Hematopoietic multipotent progenitor cell treated with erythropoietin and hydrocortisone succinate and interleukin-3 and kit ligand, for 8 days (in vitro differentiated cells): ENCODE results near the gene ASPHD1.
"Not testable (repeated sequence)": the region's sequence is repeated elsewhere in the genome, so short reads cannot be mapped to it uniquely, and the experiment has no call there.

Experiments used
- DNase-seq: peaks from one replicate; pipeline ENCODE4 v3.0.0-alpha.2; 2015

ASPHD1 gene

GRCh38 chr16:29877266-29877961 lies 22.9 kb upstream of the ASPHD1 start:
- DNase-seq = peak; percentile 91

GRCh38 chr16:29878172-29878571 lies 22.1 kb upstream of the ASPHD1 start:
- no peak for DNase-seq

DNA sequence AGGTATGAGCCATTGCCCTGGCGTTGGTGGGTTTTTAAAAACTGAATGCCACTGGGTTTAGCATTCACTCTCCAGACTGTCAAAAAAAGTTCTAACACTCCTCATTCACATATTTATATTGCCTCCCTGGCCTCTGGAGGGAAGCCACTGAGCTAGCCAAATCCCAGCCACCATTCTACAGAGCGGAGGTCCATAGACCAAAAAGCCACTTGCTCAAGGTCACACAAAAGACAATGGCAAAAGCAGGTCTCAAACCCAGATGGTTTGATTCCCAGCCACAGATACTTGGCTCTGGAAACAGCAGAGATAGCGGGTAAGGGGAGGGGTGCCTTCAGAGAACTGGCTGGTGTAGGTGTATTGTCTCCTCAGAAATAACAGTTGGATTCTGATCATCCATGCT lies 19.2 kb upstream of the ASPHD1 start:
- no peak for DNase-seq

GRCh38 chr16:29883987-29884386 lies 16.3 kb upstream of the ASPHD1 start:
- DNase-seq = no peak

DNA sequence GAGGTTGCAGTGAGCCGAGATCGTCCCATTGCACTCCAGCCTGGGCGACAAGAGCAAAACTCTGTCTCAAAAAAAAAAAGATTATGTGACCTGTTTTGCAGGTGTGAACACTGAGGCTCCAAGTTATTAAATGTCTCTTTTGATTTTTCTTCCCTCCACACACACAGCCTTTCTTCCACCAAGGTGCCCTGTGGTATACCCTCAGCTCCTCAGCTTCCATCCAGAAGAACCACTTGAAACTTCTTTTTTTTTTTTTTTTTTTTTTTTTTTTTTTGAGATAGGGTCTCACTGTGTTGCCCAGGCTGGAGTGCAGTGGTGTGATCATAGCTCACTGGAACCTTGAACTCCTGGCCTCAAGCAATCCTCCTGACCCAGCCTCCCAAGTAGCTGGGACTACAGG lies 10.9 kb upstream of the ASPHD1 start:
- not testable (repeated sequence) for DNase-seq

- no peak for DNase-seq
Observed at GRCh38 chr16:29891525-29892457, 8.5 kb upstream of the ASPHD1 start.

DNA sequence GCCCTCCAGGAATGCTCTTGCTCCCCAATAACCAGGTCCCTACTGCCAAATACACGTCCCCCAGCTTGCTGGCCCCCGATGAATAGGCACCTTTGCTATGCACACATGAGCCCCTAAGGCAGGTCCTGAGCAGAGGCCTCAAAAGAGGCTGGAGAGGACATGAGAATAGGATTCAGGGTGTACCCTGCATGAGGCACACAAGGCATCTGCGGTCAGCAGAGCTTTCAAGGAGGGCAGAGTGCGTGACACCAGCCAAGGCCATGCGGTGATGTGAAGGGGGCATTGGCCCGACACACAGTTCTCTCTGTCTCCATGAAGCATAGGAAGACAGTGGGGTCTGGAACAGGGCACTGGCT lies 7.9 kb upstream of the ASPHD1 start:
- no peak for DNase-seq

DNA sequence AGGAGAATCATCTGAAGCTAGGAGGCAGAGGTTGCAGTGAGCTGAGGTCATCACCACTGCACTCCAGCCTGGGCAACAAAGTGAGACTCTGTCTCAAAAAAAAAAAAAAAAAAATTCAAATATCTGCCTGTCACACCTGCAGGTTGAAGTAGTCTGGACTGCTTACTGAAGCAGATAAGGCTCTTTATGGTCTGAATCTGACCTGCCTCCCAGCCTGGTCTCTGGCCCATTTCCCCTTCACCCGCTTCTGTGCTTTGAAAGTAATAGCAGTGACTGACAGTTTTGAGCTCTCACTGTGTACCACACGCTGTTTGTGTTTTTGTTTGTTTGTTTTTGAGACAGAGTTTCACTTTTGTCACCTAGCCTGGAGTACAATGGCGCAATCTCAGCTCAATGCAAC lies 6.7 kb upstream of the ASPHD1 start:
- DNase-seq = no peak

DNA sequence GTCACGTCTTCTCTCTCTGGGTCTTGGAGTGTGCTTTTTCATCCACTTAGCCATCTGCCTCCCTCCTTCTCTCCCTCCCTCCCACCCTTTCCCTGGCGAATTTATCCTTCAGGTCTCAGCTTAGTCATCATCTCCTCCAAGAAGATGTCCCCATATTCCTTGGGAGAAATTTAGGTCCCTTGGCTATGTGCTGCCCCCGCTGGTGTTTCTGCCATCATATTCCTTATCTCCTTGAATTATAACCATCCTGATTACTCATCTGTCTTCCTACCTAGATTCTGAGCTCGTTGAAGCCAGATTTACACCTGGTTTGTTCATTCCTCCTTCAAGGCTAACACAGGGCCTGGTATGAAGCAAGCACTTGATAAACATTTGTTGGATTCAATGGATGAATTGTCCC lies 5.9 kb upstream of the ASPHD1 start:
- no peak for DNase-seq

GRCh38 chr16:29896841-29897240 lies 3.4 kb upstream of the ASPHD1 start:
- no peak for DNase-seq

DNA sequence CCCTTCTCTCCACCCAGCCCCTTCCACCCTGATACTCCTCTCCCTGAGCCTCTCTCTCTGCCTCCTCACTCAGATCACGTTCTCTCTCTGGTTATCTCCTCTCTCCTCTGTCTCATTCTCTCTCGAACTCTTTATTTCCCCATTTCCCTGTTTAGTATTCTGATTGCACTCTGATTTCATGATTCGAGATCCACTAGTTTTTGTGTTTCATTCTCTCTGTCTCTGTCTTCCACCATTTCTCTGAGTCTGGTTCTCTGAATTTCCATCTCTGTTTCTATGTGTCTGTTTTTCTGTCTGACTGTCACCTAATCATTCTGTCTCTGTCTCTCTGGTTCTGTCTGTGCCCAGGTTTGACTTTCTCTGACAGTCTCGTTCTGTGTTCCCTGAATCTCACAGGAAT lies 3.0 kb upstream of the ASPHD1 start:
- DNase-seq = no peak

DNA sequence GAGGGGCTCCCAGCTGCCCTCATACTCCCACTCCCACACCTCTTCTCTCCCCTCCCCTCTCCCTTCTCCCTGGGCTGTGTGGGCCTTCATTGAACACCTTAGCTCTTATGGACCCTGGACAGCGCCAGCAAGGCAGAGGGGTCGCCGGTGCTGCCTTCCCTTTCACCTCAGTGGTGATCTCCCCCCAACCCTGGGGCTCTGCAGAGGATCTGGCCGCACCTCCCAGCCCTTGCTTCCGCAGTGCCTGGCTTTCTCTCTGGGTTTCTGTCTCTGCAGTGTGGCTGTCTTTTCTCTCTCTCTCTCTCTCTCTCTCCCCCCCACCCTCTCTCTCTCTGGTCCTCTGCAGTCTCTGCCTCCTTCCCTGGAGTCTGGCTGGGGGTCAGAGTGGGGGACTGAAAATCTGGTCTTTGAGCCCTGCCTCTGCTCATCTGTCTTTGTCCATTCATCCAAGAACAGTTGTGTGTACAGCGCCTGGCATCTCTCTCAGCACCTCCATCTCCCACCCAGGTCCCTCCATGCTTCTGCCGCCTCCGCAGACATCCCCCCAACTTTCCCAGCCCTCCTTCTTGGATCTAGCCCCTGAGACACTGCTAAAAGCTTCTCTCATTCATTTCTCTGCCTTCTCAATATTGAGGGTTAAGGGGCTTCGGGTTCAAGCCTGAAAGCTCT lies 2.0 kb upstream of the ASPHD1 start:
- DNase-seq = no peak

DNA sequence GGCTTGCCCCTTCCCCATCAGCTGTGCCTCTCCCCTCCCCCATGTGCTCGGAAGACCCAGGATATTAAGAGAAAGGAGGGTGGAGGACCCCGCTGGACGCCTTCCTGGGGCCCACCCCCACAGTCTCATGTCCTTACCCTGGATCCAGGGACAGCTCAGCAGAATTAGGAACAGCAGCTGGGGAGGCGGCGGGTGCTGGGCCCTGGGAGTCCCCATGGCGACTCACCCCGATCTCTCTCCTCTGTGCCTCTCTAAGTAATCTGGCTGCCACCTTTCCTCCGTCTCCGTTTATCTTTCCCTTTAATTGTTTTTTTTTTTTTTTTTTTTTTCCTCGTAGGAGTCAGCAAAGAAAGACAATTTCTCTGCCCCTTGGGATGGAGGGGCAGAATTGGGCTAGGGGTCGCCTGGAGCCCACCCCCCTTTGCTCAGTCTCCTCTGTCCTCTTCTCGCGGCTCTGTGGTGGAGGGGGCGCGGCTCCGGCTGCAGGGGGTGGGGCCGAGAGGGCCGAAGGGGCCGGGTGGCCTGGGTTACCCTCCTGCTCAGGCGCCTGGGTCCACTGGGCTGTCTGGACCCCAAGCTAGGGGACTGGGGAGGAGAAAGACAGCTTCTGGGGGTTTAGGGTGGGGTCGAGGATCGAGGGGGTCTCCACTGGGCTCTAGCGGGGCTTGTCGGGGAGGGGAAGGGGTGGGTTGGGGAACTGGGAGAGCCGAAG lies 1.3 kb upstream of the ASPHD1 start:
- DNase-seq = no peak

DNA sequence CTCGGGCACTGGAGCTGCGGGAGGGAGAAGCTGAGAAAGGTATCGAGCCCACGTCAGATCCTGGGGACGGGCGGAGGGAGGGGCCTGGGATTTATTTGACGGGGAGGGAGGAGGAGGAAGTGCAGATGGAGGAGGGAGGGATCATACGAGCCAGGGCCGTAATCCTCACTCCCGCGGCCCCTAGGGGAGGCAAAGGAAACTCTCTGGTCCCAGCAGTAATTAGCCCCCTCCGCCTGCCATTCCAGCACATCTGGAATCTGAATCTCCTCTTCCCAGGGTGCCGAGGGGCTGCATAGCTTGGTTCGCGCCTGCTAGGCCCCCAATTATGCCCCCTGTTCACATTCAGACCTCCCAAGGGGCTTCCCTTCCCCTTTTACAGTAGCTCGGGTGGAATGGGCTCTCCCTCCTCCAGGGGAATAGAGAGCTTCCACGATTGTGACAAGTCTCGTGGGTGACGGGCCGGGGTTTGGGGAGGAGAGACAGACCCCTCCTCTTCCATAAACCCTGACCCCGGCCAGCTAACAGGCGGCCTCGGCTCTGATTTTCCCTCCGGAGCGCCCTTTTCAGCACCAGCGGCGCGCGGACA lies 679 bp upstream of the ASPHD1 start, which contains the start of gene SEZ6L2:
TSS of gene SEZ6L2 (minus strand) at position 35 of the 586 bp plus-strand sequence. CDS start 531 bp downstream, outside the sequence.
- DNase-seq = peak; percentile 48

- DNase-seq = no peak
Observed at GRCh38 chr16:29900888-29901606, 759 bp downstream of the ASPHD1 start.

DNA sequence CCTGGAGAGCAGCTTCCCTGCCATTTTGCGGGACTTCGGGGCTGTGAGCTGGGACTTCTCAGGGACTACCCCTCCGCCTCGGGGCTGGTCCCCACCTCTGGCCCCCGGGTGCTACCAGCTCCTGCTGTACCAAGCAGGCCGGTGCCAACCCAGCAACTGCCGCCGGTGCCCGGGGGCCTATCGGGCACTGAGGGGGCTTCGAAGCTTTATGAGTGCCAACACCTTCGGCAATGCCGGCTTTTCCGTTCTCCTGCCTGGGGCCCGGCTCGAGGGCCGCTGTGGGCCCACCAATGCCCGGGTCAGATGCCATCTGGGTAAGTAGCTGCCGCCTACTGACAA lies 1.3 kb downstream of the ASPHD1 start:
- DNase-seq = no peak

DNA sequence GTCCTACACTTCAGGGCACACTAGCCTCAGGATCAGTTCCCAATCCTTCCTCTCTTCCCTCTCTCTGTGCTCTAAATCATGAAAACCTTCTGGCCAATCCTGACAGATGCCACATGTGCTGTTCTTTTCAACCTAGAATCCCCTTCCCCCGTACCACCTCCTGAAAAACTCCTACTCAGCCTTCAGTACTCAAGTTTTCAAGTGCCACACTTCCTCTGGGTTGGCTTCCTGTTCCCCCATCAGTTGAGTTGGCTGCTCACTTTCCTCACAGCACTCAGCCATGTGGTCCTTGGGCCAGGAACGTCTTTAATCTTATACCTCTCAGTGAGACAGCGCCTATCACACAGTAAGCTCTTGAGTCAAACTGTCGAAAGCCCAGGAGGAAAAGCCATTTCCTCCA lies 3.3 kb downstream of the ASPHD1 start:
- no peak for DNase-seq

DNA sequence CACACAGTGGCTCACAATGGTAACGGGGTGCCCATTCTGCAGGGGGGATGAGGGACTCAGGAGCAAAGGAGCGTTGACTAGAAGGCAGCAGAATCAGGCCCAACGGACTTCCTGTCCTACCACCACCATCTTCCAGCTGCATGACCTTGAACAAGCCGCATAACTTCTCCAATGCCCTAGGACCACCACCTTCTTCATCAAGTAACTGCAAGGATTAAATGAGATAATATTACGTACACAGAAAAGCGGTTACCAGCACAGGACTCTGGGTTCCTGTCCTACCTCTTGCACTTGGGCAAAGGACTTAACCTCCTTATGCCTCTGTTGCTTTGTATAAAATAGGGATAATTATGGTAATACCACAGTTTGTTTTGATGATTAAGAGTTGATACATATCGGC lies 4.7 kb downstream of the ASPHD1 start:
- DNase-seq = no peak

- DNase-seq = no peak
Observed at GRCh38 chr16:29905668-29906067, 5.4 kb downstream of the ASPHD1 start.

GRCh38 chr16:29906520-29907244 lies 6.4 kb downstream of the ASPHD1 start:
- no peak for DNase-seq

DNA sequence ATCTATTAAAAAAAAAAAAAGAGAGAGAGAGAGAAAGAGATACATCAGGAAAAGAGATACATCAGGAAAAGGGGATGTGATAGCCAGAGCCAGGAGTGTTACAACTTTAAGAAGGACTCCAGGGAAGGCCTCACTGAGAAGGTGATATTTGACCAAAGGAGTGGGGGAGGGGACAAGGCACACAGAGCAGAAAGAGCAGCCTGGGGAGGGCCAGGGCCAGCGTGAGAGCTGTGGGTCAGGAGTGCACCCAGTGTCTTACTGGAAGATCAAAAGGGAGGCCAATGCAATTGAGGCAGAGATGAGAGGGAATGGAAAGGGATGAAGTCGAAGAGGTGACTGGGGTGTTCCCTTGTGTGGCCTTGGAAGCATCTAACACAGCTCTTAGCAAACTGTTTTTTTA lies 7.7 kb downstream of the ASPHD1 start:
- DNase-seq = no peak
